Measurements from ENCODE around the gene ATP2B2. TPM values are rescaled to one million over a fixed set of nuclear protein-coding genes. Genes with fewer than 3 reads are reported as not detected.

The ATP2B2 gene
- total and polyA plus RNA-seq, 2 experiments from 2014 or later: 0.42 to 0.63 TPM

- DNase-seq (ENCODE audit: low spot score) (no peak), ATAC-seq (no peak)
- Mint-ChIP-seq H3K27me3 (ENCODE audit: insufficient read depth, low read depth, poor library complexity) (peaks cover 6% of the 10 kb centered on the region), H3K36me3 (ENCODE audit: low read depth) (no peaks in the 10 kb centered on the region; the same call in 2 of the 3 replicates), H3K9me3 (no peaks in the 10 kb centered on the region), H3K4me3 (no peak overlapping the region), H3K27ac (no peak overlapping the region), H3K4me1 (peaks cover 5% of the 10 kb centered on the region)
- Histone ChIP-seq H3K4me3 (no peak overlapping the region), H3K4me1 (ENCODE audit: insufficient read depth) (no peaks in the 10 kb centered on the region), H3K36me3 (ENCODE audit: insufficient read depth) (no peaks in the 10 kb centered on the region), H3K9me2 (ENCODE audit: insufficient read depth) (no peaks in the 10 kb centered on the region), H3K27ac (ENCODE audit: low read depth) (no peak overlapping the region), H3F3A (replicated peaks; ENCODE audit: low read depth) (no peaks in the 10 kb centered on the region), H2AFZ (no peak overlapping the region), H3K4me2 (no peak overlapping the region), H3K79me2 (replicated peaks; ENCODE audit: insufficient read depth) (no peaks in the 10 kb centered on the region), H3K27me3 (ENCODE audit: insufficient read depth) (no peaks in the 10 kb centered on the region), H4K20me1 (replicated peaks; ENCODE audit: insufficient read depth) (no peaks in the 10 kb centered on the region)
- TF ChIP-seq STAT1 (IDR thresholded peaks at IDR 0.05; ENCODE audit: unreplicated experiment) (no peak), EZH2 (IDR thresholded peaks at IDR 0.05; ENCODE audit: low read depth, unreplicated experiment) (no peak), CTCF (conservative IDR thresholded peaks at IDR 0.05; ENCODE audit: low read depth in 2 of 2) (no peak), ZNF114 (CRISPR knock-in tag; IDR thresholded peaks at IDR 0.05) (no peak), POLR2AphosphoS5 (IDR thresholded peaks at IDR 0.05; ENCODE audit: low read depth) (no peak), JUNB (IDR thresholded peaks at IDR 0.05; ENCODE audit: unreplicated experiment) (no peak), EZH2phosphoT487 (IDR thresholded peaks at IDR 0.05; ENCODE audit: unreplicated experiment) (no peak), NANOG (IDR thresholded peaks at IDR 0.05; ENCODE audit: borderline replicate concordance) (no peak), ZNF331 (CRISPR knock-in tag; IDR thresholded peaks at IDR 0.05; ENCODE audit: low read depth) (no peak), CREB1 (CRISPR knock-in tag; IDR thresholded peaks at IDR 0.05; ENCODE audit: low read depth) (no peak), ETS1 (IDR thresholded peaks at IDR 0.05) (no peak), REST (IDR thresholded peaks at IDR 0.05; ENCODE audit: unreplicated experiment) (no peak)
- TF ChIP-seq, protein P1, sequence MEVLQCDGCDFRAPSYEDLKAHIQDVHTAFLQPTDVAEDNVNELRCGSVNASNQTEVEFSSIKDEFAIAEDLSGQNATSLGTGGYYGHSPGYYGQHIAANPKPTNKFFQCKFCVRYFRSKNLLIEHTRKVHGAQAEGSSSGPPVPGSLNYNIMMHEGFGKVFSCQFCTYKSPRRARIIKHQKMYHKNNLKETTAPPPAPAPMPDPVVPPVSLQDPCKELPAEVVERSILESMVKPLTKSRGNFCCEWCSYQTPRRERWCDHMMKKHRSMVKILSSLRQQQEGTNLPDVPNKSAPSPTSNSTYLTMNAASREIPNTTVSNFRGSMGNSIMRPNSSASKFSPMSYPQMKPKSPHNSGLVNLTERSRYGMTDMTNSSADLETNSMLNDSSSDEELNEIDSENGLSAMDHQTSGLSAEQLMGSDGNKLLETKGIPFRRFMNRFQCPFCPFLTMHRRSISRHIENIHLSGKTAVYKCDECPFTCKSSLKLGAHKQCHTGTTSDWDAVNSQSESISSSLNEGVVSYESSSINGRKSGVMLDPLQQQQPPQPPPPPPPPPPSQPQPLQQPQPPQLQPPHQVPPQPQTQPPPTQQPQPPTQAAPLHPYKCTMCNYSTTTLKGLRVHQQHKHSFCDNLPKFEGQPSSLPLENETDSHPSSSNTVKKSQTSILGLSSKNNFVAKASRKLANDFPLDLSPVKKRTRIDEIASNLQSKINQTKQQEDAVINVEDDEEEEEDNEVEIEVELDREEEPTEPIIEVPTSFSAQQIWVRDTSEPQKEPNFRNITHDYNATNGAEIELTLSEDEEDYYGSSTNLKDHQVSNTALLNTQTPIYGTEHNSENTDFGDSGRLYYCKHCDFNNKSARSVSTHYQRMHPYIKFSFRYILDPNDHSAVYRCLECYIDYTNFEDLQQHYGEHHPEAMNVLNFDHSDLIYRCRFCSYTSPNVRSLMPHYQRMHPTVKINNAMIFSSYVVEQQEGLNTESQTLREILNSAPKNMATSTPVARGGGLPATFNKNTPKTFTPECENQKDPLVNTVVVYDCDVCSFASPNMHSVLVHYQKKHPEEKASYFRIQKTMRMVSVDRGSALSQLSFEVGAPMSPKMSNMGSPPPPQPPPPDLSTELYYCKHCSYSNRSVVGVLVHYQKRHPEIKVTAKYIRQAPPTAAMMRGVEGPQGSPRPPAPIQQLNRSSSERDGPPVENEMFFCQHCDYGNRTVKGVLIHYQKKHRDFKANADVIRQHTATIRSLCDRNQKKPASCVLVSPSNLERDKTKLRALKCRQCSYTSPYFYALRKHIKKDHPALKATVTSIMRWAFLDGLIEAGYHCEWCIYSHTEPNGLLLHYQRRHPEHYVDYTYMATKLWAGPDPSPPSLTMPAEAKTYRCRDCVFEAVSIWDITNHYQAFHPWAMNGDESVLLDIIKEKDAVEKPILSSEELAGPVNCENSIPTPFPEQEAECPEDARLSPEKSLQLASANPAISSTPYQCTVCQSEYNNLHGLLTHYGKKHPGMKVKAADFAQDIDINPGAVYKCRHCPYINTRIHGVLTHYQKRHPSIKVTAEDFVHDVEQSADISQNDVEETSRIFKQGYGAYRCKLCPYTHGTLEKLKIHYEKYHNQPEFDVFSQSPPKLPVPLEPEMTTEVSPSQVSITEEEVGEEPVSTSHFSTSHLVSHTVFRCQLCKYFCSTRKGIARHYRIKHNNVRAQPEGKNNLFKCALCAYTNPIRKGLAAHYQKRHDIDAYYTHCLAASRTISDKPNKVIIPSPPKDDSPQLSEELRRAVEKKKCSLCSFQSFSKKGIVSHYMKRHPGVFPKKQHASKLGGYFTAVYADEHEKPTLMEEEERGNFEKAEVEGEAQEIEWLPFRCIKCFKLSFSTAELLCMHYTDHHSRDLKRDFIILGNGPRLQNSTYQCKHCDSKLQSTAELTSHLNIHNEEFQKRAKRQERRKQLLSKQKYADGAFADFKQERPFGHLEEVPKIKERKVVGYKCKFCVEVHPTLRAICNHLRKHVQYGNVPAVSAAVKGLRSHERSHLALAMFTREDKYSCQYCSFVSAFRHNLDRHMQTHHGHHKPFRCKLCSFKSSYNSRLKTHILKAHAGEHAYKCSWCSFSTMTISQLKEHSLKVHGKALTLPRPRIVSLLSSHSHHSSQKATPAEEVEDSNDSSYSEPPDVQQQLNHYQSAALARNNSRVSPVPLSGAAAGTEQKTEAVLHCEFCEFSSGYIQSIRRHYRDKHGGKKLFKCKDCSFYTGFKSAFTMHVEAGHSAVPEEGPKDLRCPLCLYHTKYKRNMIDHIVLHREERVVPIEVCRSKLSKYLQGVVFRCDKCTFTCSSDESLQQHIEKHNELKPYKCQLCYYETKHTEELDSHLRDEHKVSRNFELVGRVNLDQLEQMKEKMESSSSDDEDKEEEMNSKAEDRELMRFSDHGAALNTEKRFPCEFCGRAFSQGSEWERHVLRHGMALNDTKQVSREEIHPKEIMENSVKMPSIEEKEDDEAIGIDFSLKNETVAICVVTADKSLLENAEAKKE (CRISPR knock-in tag; IDR thresholded peaks at IDR 0.05): no peak
Measured at GRCh38 chr3:10404377-10404776, 101.0 kb downstream of the ATP2B2 start.

Data from GM23338 (cell line).